ENCODE measurements around the gene SLC2A13.
"Not testable (repeated sequence)": the region's sequence is repeated elsewhere in the genome, so short reads cannot be mapped to it uniquely, and the experiment has no call there.

Gene SLC2A13

GRCh38 chr12:39852346-39852745 is 253.5 kb downstream of the SLC2A13 start:
- TF ChIP-seq CTCF (conservative IDR thresholded peaks at IDR 0.05; ENCODE audit: low read length) (no peak), EZH2phosphoT487 (IDR thresholded peaks at IDR 0.05; ENCODE audit: borderline replicate concordance) (no peak)
- Histone ChIP-seq H3K9ac (ENCODE audit: low read depth, low read length, poor library complexity, severe bottlenecking) (no peak overlapping the region), H3K4me1 (ENCODE audit: insufficient read depth, low read length, poor library complexity, severe bottlenecking) (no peaks in the 10 kb centered on the region), H2AFZ (ENCODE audit: low read length) (no peak overlapping the region), H3K4me2 (ENCODE audit: low read depth, low read length, poor library complexity, severe bottlenecking) (no peak overlapping the region), H3K36me3 (ENCODE audit: insufficient read depth, low read length) (no peaks in the 10 kb centered on the region; the same call in 1 of the 2 replicates), H3K9me2 (replicated peaks; ENCODE audit: low read depth, low read length) (no peaks in the 10 kb centered on the region), H3F3A (ENCODE audit: low read depth) (no peaks in the 10 kb centered on the region), H3K4me3 (ENCODE audit: low read length, poor library complexity, severe bottlenecking) (no peak overlapping the region), H3K9me3 (ENCODE audit: insufficient read depth, low read depth, low read length) (no peaks in the 10 kb centered on the region), H3K79me2 (ENCODE audit: insufficient read depth, low read length) (no peaks in the 10 kb centered on the region), H4K20me1 (ENCODE audit: insufficient read depth, low read length, poor library complexity, severe bottlenecking) (no peaks in the 10 kb centered on the region), H3K27me3 (ENCODE audit: insufficient read depth, low read length, poor library complexity, severe bottlenecking) (no peaks in the 10 kb centered on the region)

GRCh38 chr12:39848218-39848617 is 257.7 kb downstream of the SLC2A13 start:
- not testable (repeated sequence) for H3K4me2 ChIP-seq (ENCODE audit: low read depth, low read length, poor library complexity, severe bottlenecking); H3K4me1 ChIP-seq (ENCODE audit: insufficient read depth, low read length, poor library complexity, severe bottlenecking); H3K36me3 ChIP-seq (ENCODE audit: insufficient read depth, low read length); H2AFZ ChIP-seq (ENCODE audit: low read length); H4K20me1 ChIP-seq (ENCODE audit: insufficient read depth, low read length, poor library complexity, severe bottlenecking); H3K9me3 ChIP-seq (ENCODE audit: insufficient read depth, low read depth, low read length); H3K9me2 ChIP-seq (replicated peaks; ENCODE audit: low read depth, low read length); H3K4me3 ChIP-seq (ENCODE audit: low read length, poor library complexity, severe bottlenecking); H3K27me3 ChIP-seq (ENCODE audit: insufficient read depth, low read length, poor library complexity, severe bottlenecking); H3K79me2 ChIP-seq (ENCODE audit: insufficient read depth, low read length); H3F3A ChIP-seq (ENCODE audit: low read depth); H3K9ac ChIP-seq (ENCODE audit: low read depth, low read length, poor library complexity, severe bottlenecking)

GRCh38 chr12:39846971-39847650 is 258.8 kb downstream of the SLC2A13 start:
- Histone ChIP-seq H3K36me3 (ENCODE audit: insufficient read depth, low read length) (no peaks in the 10 kb centered on the region), H3K79me2 (ENCODE audit: insufficient read depth, low read length) (no peaks in the 10 kb centered on the region), H3K9me2 (replicated peaks; ENCODE audit: low read depth, low read length) (no peaks in the 10 kb centered on the region), H3K4me1 (ENCODE audit: insufficient read depth, low read length, poor library complexity, severe bottlenecking) (no peaks in the 10 kb centered on the region), H2AFZ (ENCODE audit: low read length) (no peak overlapping the region), H3K4me2 (ENCODE audit: low read depth, low read length, poor library complexity, severe bottlenecking) (no peak overlapping the region), H3K27me3 (ENCODE audit: insufficient read depth, low read length, poor library complexity, severe bottlenecking) (no peaks in the 10 kb centered on the region), H4K20me1 (ENCODE audit: insufficient read depth, low read length, poor library complexity, severe bottlenecking) (no peaks in the 10 kb centered on the region), H3K4me3 (ENCODE audit: low read length, poor library complexity, severe bottlenecking) (no peak overlapping the region), H3F3A (ENCODE audit: low read depth) (no peaks in the 10 kb centered on the region), H3K9ac (ENCODE audit: low read depth, low read length, poor library complexity, severe bottlenecking) (no peak overlapping the region), H3K9me3 (ENCODE audit: insufficient read depth, low read depth, low read length) (no peaks in the 10 kb centered on the region)
- no peak for TF ChIP-seq EZH2phosphoT487 (IDR thresholded peaks at IDR 0.05; ENCODE audit: borderline replicate concordance)
- TF ChIP-seq CTCF (conservative IDR thresholded peaks at IDR 0.05; ENCODE audit: low read length): no peak

GRCh38 chr12:39846304-39846703 is 259.6 kb downstream of the SLC2A13 start:
- no peak overlapping the region for H3K4me3 ChIP-seq (ENCODE audit: low read length, poor library complexity, severe bottlenecking)
- no peaks in the 10 kb centered on the region for H3K9me3 ChIP-seq (ENCODE audit: insufficient read depth, low read depth, low read length)
- no peaks in the 10 kb centered on the region for H3K36me3 ChIP-seq (ENCODE audit: insufficient read depth, low read length)
- no peaks in the 10 kb centered on the region for H3K4me1 ChIP-seq (ENCODE audit: insufficient read depth, low read length, poor library complexity, severe bottlenecking)
- no peak overlapping the region for H3K4me2 ChIP-seq (ENCODE audit: low read depth, low read length, poor library complexity, severe bottlenecking)
- no peak overlapping the region for H2AFZ ChIP-seq (ENCODE audit: low read length)
- no peaks in the 10 kb centered on the region for H3K9me2 ChIP-seq (replicated peaks; ENCODE audit: low read depth, low read length)
- no peak overlapping the region for H3K9ac ChIP-seq (ENCODE audit: low read depth, low read length, poor library complexity, severe bottlenecking)
- H3F3A ChIP-seq (ENCODE audit: low read depth): no peaks in the 10 kb centered on the region
- TF ChIP-seq EZH2phosphoT487 (IDR thresholded peaks at IDR 0.05; ENCODE audit: borderline replicate concordance) (no peak), CTCF (conservative IDR thresholded peaks at IDR 0.05; ENCODE audit: low read length) (no peak)
- no peaks in the 10 kb centered on the region for H3K79me2 ChIP-seq (ENCODE audit: insufficient read depth, low read length)
- H3K27me3 ChIP-seq (ENCODE audit: insufficient read depth, low read length, poor library complexity, severe bottlenecking): no peaks in the 10 kb centered on the region
- H4K20me1 ChIP-seq (ENCODE audit: insufficient read depth, low read length, poor library complexity, severe bottlenecking): no peaks in the 10 kb centered on the region
